Prostate gland (tissue), 2 donors: Measurements from ENCODE around the gene TSC22D3.

ENCODE experiments used
- POLR2A ChIP-seq: fragments of 450-650 bp; IDR thresholded peaks from one replicate; pipeline ENCODE4 v1.6.1; 2016; ENCODE audit warnings: antibody characterized with exemption, mild to moderate bottlenecking
- POLR2AphosphoS5 ChIP-seq: sonication (generic); formaldehyde crosslinking; IDR thresholded peaks from one replicate; pipeline ENCODE4 v1.6.1; 2017; ENCODE audit warnings: antibody characterized with exemption
- TF ChIP-seq, protein P1 (sequence below), 4 experiments: fragments of 200-600 bp in 2 of 4; fragments of 450-650 bp in 2 of 4; sonication (generic) in 2 of 4; IDR thresholded peaks; 1 replicate in 3 of 4; 2 replicates in 1 of 4; pipeline ENCODE4 v1.5.1; 2016 to 2019; ENCODE audit warnings: antibody characterized with exemption in 4 of 4, mild to moderate bottlenecking in 2 of 4, moderate library complexity in 2 of 4

- TF ChIP-seq, protein P1, sequence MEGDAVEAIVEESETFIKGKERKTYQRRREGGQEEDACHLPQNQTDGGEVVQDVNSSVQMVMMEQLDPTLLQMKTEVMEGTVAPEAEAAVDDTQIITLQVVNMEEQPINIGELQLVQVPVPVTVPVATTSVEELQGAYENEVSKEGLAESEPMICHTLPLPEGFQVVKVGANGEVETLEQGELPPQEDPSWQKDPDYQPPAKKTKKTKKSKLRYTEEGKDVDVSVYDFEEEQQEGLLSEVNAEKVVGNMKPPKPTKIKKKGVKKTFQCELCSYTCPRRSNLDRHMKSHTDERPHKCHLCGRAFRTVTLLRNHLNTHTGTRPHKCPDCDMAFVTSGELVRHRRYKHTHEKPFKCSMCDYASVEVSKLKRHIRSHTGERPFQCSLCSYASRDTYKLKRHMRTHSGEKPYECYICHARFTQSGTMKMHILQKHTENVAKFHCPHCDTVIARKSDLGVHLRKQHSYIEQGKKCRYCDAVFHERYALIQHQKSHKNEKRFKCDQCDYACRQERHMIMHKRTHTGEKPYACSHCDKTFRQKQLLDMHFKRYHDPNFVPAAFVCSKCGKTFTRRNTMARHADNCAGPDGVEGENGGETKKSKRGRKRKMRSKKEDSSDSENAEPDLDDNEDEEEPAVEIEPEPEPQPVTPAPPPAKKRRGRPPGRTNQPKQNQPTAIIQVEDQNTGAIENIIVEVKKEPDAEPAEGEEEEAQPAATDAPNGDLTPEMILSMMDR (IDR thresholded peaks at IDR 0.05) = peak; percentile 44 to 85 (median 70)
- no peak for TF ChIP-seq POLR2A
- peak; percentile 61 for TF ChIP-seq POLR2AphosphoS5
These were observed 102.6 kb downstream of the TSC22D3 start for GRCh38 chrX:107672955-107673378.
